Thymus (tissue), 11 donors: ENCODE data around the gene LRRFIP2. TPM values are rescaled to one million over a fixed set of nuclear protein-coding genes. Genes with fewer than 3 reads are reported as not detected.

ENCODE experiments used
- DNase-seq, 9 donors: peaks; one replicate each; pipeline ENCODE4 v3.0.0-alpha.2; 2013; ENCODE audit warnings: low spot score in 9 of 9, low read depth in 6 of 9, missing footprints in 1 of 9
- H3K27ac ChIP-seq, 2 donors: one replicate each; pipeline ENCODE4 v1.5.1; 2013; ENCODE audit warnings: control low read depth in 1 of 2, low read depth in 1 of 2, low read length in 1 of 2, mild to moderate bottlenecking in 1 of 2, moderate library complexity in 1 of 2
- H3K27me3 ChIP-seq, 2 donors: one replicate each; pipeline ENCODE4 v1.5.1; 2013; ENCODE audit warnings: low read length in 1 of 2; ENCODE audit not compliant: control insufficient read depth in 2 of 2, insufficient read depth in 1 of 2
- H3K36me3 ChIP-seq, 2 donors: one replicate each; pipeline ENCODE4 v1.5.1; 2013; ENCODE audit warnings: low read length in 1 of 2, mild to moderate bottlenecking in 1 of 2, moderate library complexity in 1 of 2; ENCODE audit not compliant: control insufficient read depth in 2 of 2, insufficient read depth in 2 of 2
- H3K4me1 ChIP-seq, 2 donors: one replicate each; pipeline ENCODE4 v1.5.1; 2013; ENCODE audit warnings: low read length in 2 of 2; ENCODE audit not compliant: control insufficient read depth in 2 of 2, insufficient read depth in 2 of 2
- H3K4me3 ChIP-seq, 2 donors: one replicate each; pipeline ENCODE4 v1.5.1; 2013; ENCODE audit warnings: low read length in 2 of 2, control low read depth in 1 of 2, mild to moderate bottlenecking in 1 of 2
- H3K9me3 ChIP-seq, 2 donors: one replicate each; pipeline ENCODE4 v1.5.1; 2013; ENCODE audit warnings: low read length in 1 of 2, mild to moderate bottlenecking in 1 of 2; ENCODE audit not compliant: control insufficient read depth in 2 of 2, insufficient read depth in 1 of 2
- WGBS: extraction: QIAGEN DNeasy Blood & Tissue Kit; methylation state at CpG from one replicate; pipeline ENCODE4 v1.1.7; 2013; 5-methylcytosine and 5-hydroxymethylcytosine counted together
- polyA plus RNA-seq: library from polyadenylated mRNA; stranded (reverse); fragments of 200-250 nt; gene quantifications from one replicate; pipeline ENCODE4 v1.2.3, GENCODE V29; 2013
- total RNA-seq: library from RNA; stranded (reverse); fragments of 120-200 nt; gene quantifications from one replicate; pipeline ENCODE4 v1.2.4, GENCODE V29; 2013
- donor health status: healthy.

LRRFIP2 gene
- total and polyA plus RNA-seq, 2 donors = 23.5 to 33.6 TPM

DNA sequence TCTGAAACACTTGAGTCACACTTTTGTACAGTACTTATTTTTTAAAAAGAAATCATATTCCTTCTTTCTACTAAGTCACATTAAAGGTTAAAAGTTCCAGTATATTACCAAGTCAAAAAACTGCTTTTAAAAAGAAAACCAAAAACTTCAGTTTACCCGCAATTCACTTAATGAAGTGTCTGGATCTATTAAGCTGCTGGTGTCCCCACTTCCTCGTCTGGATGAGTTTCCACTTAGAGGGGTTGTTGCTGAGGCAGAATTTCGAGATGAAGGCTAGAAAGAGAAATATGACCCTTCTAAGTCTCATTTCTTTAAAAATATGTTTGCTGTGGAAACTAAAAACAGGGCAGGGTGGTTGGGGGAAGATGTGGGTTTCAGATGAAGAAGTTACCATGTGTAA lies 79.7 kb downstream of the LRRFIP2 start:
- H3K27me3 ChIP-seq = no peaks in the 10 kb centered on the region
- H3K4me1 ChIP-seq = no peaks in the 10 kb centered on the region
- no peak overlapping the region for H3K4me3 ChIP-seq
- H3K27ac ChIP-seq = no peak overlapping the region
- WGBS = 94% methylated on average over 3 of the region's 3 CpGs
- peaks cover 3% of the 10 kb centered on the region in 2 donors for H3K36me3 ChIP-seq
- no peaks in the 10 kb centered on the region for H3K9me3 ChIP-seq
- DNase-seq = no peak

DNA sequence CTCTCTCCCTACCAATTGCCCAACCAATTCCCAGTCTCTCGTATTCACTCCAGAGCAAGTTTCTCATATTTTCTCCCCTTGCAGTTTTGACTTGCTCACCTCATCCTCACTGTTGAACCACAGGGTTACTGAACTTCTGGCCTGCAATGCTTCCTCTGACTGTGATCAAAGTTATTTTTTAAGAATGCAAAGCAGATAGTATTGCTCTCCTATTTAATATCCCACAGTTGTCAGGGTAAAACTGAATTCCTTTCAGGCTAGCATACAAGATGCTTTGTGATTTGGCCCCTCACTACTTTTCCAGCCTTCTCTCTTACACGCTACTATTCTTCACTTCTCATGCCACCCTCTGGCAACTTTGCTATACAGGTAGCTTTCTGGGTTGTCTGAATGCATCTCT lies 80.9 kb downstream of the LRRFIP2 start:
- H3K4me1 ChIP-seq = no peaks in the 10 kb centered on the region
- 98% methylated on average over 2 of the region's 2 CpGs for WGBS
- H3K27ac ChIP-seq = no peak overlapping the region
- no peak overlapping the region for H3K4me3 ChIP-seq
- no peak for DNase-seq
- H3K27me3 ChIP-seq = no peaks in the 10 kb centered on the region
- H3K9me3 ChIP-seq = no peaks in the 10 kb centered on the region
- H3K36me3 ChIP-seq = peaks cover 3% of the 10 kb centered on the region in 2 donors

DNA sequence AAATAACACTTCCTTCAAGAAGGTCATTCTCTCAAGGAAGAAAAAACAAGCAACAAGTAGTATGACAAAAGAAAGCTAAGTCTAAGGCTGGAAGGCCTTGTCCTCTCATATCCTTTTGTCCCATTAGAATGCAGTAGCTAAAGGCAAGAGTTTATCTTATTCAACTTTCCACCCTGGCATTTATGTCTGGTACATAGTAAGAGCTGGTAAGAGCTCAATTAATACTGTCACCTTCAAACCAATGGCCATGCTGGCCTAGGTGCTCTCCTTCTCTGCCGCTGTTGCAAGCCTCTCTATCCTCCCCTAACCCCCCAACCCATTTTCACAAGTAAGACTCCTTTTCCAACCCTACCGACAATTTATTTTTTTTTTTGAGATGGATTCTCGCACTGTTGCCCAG lies 81.9 kb downstream of the LRRFIP2 start:
- Histone ChIP-seq H3K27ac (no peak overlapping the region), H3K36me3 (peaks cover 3% of the 10 kb centered on the region in 2 donors), H3K27me3 (no peaks in the 10 kb centered on the region), H3K9me3 (no peaks in the 10 kb centered on the region), H3K4me3 (no peak overlapping the region), H3K4me1 (no peaks in the 10 kb centered on the region)
- no peak for DNase-seq
- WGBS = 98% methylated on average over 3 of the region's 3 CpGs

DNA sequence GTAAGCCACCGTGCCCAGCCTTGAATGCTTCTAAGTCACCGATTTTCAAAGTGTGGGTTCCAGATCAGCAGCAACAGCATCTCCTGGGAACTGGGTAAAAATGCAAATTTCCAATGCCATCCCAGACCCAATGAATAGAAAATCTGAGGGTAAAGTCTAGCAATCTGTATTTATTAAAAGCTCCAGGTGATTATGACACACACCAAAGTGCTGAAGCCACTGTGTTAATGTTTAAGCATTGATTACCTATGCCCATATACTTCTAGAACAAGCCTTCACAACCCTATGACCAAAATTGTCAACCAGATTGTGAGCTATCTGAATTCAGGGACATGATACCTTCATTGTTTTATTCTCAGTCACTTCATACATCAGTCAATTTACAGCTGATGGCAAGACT lies 86.5 kb downstream of the LRRFIP2 start:
- Histone ChIP-seq H3K4me3 (no peak overlapping the region), H3K27ac (no peak overlapping the region), H3K36me3 (peaks cover 0 to 6% of the 10 kb centered on the region in 2 donors), H3K4me1 (no peaks in the 10 kb centered on the region), H3K27me3 (no peaks in the 10 kb centered on the region), H3K9me3 (no peaks in the 10 kb centered on the region)
- WGBS = 97% methylated on average over 2 of the region's 2 CpGs
- no peak for DNase-seq

DNA sequence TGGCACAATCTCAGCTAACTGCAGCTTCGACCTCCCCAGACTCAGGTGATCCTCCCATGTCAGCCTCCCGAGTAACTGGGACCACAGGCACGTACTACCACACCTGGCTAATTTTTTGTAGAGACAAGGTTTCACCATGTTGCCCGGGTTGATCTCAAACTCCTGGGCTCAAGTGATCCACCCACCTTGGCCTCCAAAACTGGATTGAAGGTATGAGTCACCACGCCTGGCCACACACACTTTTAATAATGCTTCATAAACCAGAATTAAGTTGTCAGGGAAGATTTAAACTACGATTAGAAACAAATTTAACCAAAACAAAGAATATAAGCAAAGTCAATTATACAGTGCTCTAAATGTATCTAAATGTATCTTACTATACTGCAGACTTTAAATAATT lies 87.5 kb downstream of the LRRFIP2 start:
- Histone ChIP-seq H3K4me1 (no peaks in the 10 kb centered on the region), H3K36me3 (peaks cover 0 to 10% of the 10 kb centered on the region in 2 donors), H3K27me3 (no peaks in the 10 kb centered on the region), H3K9me3 (no peaks in the 10 kb centered on the region), H3K4me3 (no peak overlapping the region), H3K27ac (no peak overlapping the region)
- no peak for DNase-seq
- 98% methylated on average over 6 of the region's 6 CpGs for WGBS

DNA sequence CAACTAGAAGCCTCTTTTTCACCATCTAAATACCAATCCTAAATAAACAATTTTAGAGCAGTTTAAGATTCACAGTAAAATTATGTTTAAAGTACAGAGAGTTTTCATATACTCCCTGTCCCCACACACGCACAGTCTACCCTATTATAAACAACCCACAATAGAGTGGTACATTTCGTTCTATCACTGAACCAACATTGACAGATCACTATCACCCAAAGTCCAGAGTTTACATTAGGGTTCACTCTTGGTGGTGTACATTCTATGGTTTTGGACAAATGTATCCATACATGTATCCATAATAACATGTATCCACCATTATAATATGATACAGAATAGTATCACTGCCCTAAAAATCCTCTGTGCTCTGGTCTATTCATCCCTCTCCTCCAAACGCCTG lies 92.1 kb downstream of the LRRFIP2 start:
- H3K36me3 ChIP-seq = peaks cover 0 to 14% of the 10 kb centered on the region in 2 donors
- no peak for DNase-seq
- no peak overlapping the region for H3K27ac ChIP-seq
- H3K9me3 ChIP-seq = no peaks in the 10 kb centered on the region
- 81% methylated on average over 3 of the region's 3 CpGs for WGBS
- H3K27me3 ChIP-seq = no peaks in the 10 kb centered on the region
- no peak overlapping the region for H3K4me3 ChIP-seq
- no peaks in the 10 kb centered on the region for H3K4me1 ChIP-seq

DNA sequence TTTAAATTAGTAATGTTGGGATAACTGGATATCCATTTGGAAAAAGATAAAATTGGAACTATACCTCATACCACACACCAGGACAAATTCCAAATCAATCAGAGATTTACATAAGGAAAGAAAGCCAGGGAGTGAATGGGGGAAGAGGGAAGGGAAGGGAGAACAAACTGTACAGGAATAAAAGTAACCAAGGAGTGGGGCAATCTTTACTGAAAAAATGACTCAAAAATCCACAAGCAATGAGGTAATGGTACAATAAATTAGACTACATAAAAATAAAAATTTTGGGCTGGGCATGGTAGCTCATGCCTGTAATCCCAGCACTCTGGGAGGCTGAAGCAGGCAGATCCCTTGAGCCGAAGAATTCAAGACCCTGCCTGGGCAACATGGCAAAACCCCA lies 98.4 kb downstream of the LRRFIP2 start:
- Histone ChIP-seq H3K27ac (no peak overlapping the region), H3K4me3 (no peak overlapping the region), H3K9me3 (no peaks in the 10 kb centered on the region), H3K4me1 (peaks cover 0 to 2% of the 10 kb centered on the region in 2 donors), H3K36me3 (peaks cover 0 to 11% of the 10 kb centered on the region in 2 donors), H3K27me3 (no peaks in the 10 kb centered on the region)
- no peak for DNase-seq
- WGBS = 99% methylated on average over 1 of the region's 1 CpG

DNA sequence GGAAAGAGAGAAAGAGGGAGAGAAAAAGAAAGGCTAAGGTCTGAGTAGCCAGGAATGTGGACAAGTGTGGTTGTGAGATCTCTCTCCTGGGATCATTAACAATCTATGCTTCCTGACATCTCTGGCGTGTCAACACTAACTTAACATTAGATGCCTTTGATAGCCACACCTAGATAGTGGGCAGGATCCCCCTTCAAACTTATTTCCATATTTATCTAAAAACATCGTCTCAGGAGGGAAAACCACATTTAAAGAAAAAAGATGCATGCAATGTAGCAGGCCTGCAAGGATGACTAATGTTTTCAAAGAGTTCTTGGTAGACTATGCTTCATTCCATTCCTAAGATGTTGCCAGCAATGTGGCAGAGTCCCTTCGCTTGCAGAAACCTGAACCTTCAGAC lies 100.2 kb downstream of the LRRFIP2 start:
- Histone ChIP-seq H3K27ac (no peak overlapping the region), H3K4me1 (peaks cover 0 to 2% of the 10 kb centered on the region in 2 donors), H3K36me3 (peaks cover 0 to 9% of the 10 kb centered on the region in 2 donors), H3K4me3 (no peak overlapping the region), H3K9me3 (no peaks in the 10 kb centered on the region), H3K27me3 (no peaks in the 10 kb centered on the region)
- 62% methylated on average over 3 of the region's 3 CpGs for WGBS
- no peak for DNase-seq

DNA sequence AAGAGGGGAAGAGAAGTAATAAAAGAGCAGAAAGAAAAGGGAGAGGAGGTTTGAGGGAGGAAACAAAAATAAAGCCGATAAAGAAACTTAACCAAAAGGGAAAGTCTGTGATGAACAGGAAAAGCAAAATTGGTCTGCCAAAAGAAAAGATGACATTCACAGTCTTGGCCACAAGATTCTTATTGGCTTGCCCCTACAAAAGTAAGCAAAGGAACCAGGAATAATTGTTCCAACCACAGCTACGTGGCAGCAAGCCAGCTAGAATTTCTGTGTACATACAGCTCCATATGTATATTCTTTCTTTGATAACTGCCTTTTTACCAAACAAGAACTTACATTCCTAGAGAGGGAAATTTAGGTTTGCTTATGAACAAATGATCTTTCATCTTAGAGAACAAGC lies 101.5 kb downstream of the LRRFIP2 start:
- no peaks in the 10 kb centered on the region for H3K9me3 ChIP-seq
- no peaks in the 10 kb centered on the region for H3K27me3 ChIP-seq
- H3K36me3 ChIP-seq = peaks cover 0 to 9% of the 10 kb centered on the region in 2 donors
- no peak for DNase-seq
- no peak overlapping the region for H3K27ac ChIP-seq
- H3K4me3 ChIP-seq = no peak overlapping the region
- 4% methylated on average over 2 of the region's 2 CpGs for WGBS
- peaks cover 0 to 2% of the 10 kb centered on the region in 2 donors for H3K4me1 ChIP-seq

DNA sequence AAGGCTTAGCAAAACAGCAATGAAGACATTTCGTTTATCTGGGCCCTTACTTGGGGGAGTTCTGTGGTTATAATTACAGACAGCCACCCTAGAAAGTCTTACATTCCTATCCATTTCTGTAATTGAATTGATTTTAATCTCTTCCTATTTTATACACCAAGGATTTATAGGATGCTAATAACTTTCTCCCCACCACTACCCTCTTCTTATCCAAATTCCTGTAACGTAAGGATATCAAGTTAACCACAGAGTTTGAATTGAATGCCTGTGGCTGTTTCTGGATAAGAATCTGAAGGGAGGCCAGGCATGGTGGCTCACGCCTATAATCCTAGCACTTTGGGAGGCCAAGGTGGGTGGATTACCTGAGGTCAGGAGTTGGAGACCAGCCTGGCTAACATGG lies 102.5 kb downstream of the LRRFIP2 start:
- H3K4me1 ChIP-seq = peaks cover 0 to 2% of the 10 kb centered on the region in 2 donors
- no peak overlapping the region for H3K27ac ChIP-seq
- H3K27me3 ChIP-seq = no peaks in the 10 kb centered on the region
- WGBS = 98% methylated on average over 3 of the region's 3 CpGs
- no peaks in the 10 kb centered on the region for H3K9me3 ChIP-seq
- H3K36me3 ChIP-seq = peaks cover 0 to 9% of the 10 kb centered on the region in 2 donors
- no peak overlapping the region for H3K4me3 ChIP-seq
- DNase-seq = no peak
